ENCODE results near the gene OPTN. TPM values are rescaled to one million over a fixed set of nuclear protein-coding genes. Genes with fewer than 3 reads are reported as not detected.

OPTN gene
- total and polyA plus RNA-seq, 2 of the 8 experiments (the other 6 are each of a cell fraction or from before 2014, with no cell fraction given) = 4.8 to 20.1 TPM

DNA sequence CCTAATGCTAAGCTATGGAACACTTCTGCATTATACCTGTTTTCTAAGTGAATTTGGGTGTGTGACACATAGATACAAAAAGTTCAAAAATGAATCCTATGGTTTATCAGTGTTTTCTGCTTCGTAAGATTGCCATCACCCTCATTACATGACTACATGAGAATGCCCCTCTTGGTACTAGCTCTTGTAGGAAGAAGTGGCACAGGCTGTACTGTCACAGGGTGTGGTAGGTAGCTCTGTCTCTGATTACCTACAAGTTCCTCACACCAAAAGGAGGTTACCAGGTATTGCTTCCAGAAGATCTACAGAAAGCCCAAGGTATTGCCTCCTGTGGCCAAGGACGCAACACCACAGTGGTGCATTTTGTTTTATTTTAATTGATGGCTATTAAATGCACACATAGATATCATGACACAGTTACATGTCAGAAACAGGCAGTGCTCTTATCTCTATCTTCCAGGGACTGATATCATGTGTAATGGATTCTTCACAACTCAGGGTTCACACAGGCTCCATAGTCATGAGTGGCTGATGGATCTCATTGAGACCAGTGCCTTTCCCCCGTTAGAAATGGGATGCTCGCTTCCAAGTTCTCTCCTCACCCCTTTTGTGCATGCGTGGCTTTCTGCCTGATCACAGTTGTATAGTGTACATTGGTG, 6.6 kb downstream of the OPTN start (continued):
- TF ChIP-seq, protein P1, sequence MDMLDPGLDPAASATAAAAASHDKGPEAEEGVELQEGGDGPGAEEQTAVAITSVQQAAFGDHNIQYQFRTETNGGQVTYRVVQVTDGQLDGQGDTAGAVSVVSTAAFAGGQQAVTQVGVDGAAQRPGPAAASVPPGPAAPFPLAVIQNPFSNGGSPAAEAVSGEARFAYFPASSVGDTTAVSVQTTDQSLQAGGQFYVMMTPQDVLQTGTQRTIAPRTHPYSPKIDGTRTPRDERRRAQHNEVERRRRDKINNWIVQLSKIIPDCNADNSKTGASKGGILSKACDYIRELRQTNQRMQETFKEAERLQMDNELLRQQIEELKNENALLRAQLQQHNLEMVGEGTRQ (IDR thresholded peaks at IDR 0.05; ENCODE audit: low read length) = no peak
- no peak for TF ChIP-seq POLR2A (IDR thresholded peaks at IDR 0.05; ENCODE audit: control extremely low read depth in 1 of 2, low read depth in 2 of 2, low read length in 2 of 2)
- TF ChIP-seq HDAC2 (IDR thresholded peaks at IDR 0.05; ENCODE audit: borderline replicate concordance in 1 of 2, low read depth in 2 of 2, low read length in 2 of 2) = no peak
- TF ChIP-seq SIRT6 (IDR thresholded peaks at IDR 0.05; ENCODE audit: low read length) = no peak
- no peak for TF ChIP-seq POLR2AphosphoS5 (IDR thresholded peaks at IDR 0.05; ENCODE audit: low read depth, low read length)
- TF ChIP-seq SP2 (IDR thresholded peaks at IDR 0.05; ENCODE audit: low read length) = no peak
- TF ChIP-seq YY1 (IDR thresholded peaks at IDR 0.05; ENCODE audit: low read depth, low read length) = no peak
- no peak for TF ChIP-seq TEAD4 (IDR thresholded peaks at IDR 0.05; ENCODE audit: low read depth, low read length)

All from H1 (cell line).